Anterior cingulate cortex (tissue), 58 donors: ENCODE data around the gene SIPA1L3.

Experiments
- DNase-seq, 58 donors: peaks; one replicate each; lab custom pipeline; 2025; lab: John Stamatoyannopoulos, UW

Gene SIPA1L3

GRCh38 chr19:38082256-38083118 lies 175.5 kb downstream of the SIPA1L3 start:
- no peak for DNase-seq

GRCh38 chr19:38084196-38084595 lies 177.2 kb downstream of the SIPA1L3 start:
- DNase-seq = no peak

GRCh38 chr19:38089440-38089839 lies 182.4 kb downstream of the SIPA1L3 start:
- DNase-seq = no peak

GRCh38 chr19:38093154-38093553 lies 186.1 kb downstream of the SIPA1L3 start:
- no peak for DNase-seq

- peak in 42 of 58 donors; percentile 8 to 85 (median 34) for DNase-seq
These were observed 186.6 kb downstream of the SIPA1L3 start for GRCh38 chr19:38093587-38093986.

- DNase-seq = peak in 55 of 58 donors; percentile 3 to 81 (median 48)
These were observed 188.7 kb downstream of the SIPA1L3 start for GRCh38 chr19:38095411-38096308.

- no peak for DNase-seq
These were observed 193.0 kb downstream of the SIPA1L3 start for GRCh38 chr19:38099966-38100365.

GRCh38 chr19:38100589-38100988 lies 193.6 kb downstream of the SIPA1L3 start:
- DNase-seq = peak in 17 of 58 donors; percentile 5 to 53 (median 15)

GRCh38 chr19:38101723-38102122 lies 194.7 kb downstream of the SIPA1L3 start:
- peak in 2 of 58 donors; percentile 12 to 14 for DNase-seq

GRCh38 chr19:38105574-38105973 lies 198.6 kb downstream of the SIPA1L3 start:
- no peak for DNase-seq

GRCh38 chr19:38107129-38107528 lies 200.1 kb downstream of the SIPA1L3 start:
- DNase-seq = no peak

GRCh38 chr19:38111898-38112297 lies 204.9 kb downstream of the SIPA1L3 start:
- DNase-seq = no peak

- no peak for DNase-seq
These were observed 207.6 kb downstream of the SIPA1L3 start for GRCh38 chr19:38114651-38115050.

GRCh38 chr19:38115271-38115802 lies 208.3 kb downstream of the SIPA1L3 start:
- DNase-seq = no peak

- DNase-seq = no peak
These were observed 211.2 kb downstream of the SIPA1L3 start for GRCh38 chr19:38118176-38118575.

- DNase-seq = peak in 1 of 58 donors; percentile 33
These were observed 213.5 kb downstream of the SIPA1L3 start for GRCh38 chr19:38120471-38121025.

GRCh38 chr19:38122402-38123093 lies 215.5 kb downstream of the SIPA1L3 start:
- DNase-seq = no peak

- DNase-seq = peak in 11 of 58 donors; percentile 9 to 42 (median 19)
These were observed 218.2 kb downstream of the SIPA1L3 start for GRCh38 chr19:38125238-38125637.

GRCh38 chr19:38130399-38130798 lies 223.4 kb downstream of the SIPA1L3 start:
- DNase-seq = no peak

- DNase-seq = no peak
These were observed 225.8 kb downstream of the SIPA1L3 start for GRCh38 chr19:38132781-38133180.
